ENCODE data around the gene ALDH1B1.

The ALDH1B1 gene

GRCh38 chr9:38437193-38437823 lies 44.8 kb downstream of the ALDH1B1 start:
- no peak for DNase-seq (ENCODE audit: extremely low read depth in 1 of 2, low read depth in 1 of 2)

DNA sequence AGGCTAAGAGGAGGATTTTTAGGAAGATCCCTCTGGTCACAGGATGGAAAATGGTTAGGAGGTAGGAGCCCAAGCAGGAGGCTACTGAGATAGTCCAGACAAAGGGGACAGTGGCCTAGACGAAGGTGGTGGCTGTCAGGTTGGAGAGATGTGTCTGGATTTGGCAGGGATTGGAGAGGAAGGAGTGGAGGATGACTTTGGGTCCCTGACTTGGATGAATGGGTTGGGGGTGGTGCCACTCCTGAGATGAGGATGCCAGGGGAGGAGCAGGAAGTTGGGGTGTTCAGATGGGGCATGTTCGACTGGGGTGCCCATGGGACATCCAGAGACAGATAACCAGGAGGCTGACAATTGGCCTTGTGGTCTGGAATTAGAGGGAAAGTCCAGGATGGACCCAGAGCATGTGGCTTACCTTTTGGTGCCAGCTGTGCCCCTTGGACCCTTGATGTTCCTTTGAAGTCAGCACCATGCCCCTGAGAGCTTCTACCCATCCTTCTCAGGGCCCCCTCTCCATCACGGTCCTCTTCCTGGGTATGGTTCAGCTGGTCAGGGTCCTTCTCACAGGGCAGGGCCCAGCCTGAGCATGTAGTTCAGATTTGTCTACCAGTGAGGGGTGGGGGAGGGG lies 46.9 kb downstream of the ALDH1B1 start:
- DNase-seq (ENCODE audit: extremely low read depth in 1 of 2, low read depth in 1 of 2): no peak

DNA sequence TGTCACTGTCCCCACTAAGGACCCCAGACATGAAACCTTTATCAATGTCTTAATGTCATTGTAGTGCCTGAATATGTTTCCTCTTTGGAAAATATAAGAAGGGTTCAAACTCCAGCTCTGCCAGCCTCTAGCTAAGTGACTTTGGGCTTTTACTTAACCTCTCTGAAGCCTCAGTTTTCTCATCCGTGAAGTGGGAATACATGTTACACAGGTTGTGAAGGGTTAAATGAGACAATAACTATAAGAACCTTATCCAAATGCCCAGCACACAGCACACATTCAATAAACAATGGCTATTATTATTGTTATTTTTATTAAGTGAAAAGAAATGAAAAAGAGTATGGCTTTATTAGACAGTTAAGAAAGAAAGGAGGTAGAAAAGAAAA lies 47.4 kb downstream of the ALDH1B1 start:
- DNase-seq (ENCODE audit: extremely low read depth in 1 of 2, low read depth in 1 of 2): no peak

DNA sequence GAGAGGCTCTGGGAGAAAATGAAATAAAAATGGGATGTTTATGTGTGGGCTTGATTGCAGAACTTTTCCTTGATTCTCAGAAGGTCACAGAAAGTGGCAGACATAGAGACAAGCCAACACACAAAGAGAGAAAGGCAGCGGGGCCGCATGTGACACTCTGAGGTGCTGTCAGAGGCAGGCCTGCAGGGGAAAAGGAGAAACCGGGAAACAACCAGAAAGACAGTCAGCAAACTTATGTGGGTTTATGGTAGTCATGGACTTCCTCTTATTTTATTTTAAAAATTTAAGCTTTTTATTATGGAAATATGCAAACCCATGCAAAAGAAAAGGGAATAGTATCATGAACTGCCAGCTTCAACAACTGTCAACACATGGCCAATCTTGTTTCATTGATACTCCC lies 48.0 kb downstream of the ALDH1B1 start:
- DNase-seq (ENCODE audit: extremely low read depth in 1 of 2, low read depth in 1 of 2): no peak

- no peak for DNase-seq (ENCODE audit: extremely low read depth in 1 of 2, low read depth in 1 of 2)
Observed at GRCh38 chr9:38441347-38442085, 49.0 kb downstream of the ALDH1B1 start.

GRCh38 chr9:38442473-38443096 lies 50.1 kb downstream of the ALDH1B1 start:
- DNase-seq (ENCODE audit: extremely low read depth in 1 of 2, low read depth in 1 of 2): no peak

DNA sequence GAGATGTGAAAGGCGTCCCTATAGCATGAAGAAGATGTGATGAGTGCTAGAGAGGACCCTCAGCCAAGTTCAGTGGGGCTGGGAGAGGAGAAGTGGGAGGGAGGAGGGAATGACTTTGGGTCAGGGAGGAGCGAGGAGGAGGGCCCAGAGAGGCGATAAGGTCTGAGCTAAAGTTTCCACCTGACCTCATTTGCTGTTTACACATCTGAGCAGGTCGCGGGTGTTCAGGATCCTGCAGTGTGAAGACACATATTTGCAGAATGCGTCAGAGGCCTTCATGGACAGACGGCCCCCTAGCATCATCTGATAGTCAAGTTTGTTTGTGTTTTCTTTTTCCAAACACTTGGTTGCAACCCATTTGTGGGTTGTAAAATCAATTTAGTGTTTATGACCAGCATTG lies 50.7 kb downstream of the ALDH1B1 start:
- DNase-seq (ENCODE audit: extremely low read depth in 1 of 2, low read depth in 1 of 2): no peak

DNA sequence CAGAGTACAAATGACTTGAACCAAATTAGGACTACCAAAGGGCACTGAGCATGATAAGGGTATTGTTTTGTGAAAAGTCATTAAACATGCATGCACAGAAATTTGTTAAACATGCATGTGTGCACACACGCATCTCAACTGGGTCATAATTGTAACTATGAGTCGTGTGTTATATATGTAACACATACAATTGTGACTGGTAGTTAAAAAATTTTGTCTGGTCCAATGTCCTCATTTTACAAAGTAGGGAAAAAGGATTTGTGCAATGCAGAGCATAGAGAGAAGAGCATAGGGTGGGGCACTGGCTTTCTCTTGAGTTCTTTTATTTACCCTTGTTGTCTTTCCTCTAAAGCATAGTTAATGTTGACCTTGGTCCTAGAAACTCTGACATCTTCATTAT lies 51.1 kb downstream of the ALDH1B1 start:
- DNase-seq (ENCODE audit: extremely low read depth in 1 of 2, low read depth in 1 of 2): no peak

DNA sequence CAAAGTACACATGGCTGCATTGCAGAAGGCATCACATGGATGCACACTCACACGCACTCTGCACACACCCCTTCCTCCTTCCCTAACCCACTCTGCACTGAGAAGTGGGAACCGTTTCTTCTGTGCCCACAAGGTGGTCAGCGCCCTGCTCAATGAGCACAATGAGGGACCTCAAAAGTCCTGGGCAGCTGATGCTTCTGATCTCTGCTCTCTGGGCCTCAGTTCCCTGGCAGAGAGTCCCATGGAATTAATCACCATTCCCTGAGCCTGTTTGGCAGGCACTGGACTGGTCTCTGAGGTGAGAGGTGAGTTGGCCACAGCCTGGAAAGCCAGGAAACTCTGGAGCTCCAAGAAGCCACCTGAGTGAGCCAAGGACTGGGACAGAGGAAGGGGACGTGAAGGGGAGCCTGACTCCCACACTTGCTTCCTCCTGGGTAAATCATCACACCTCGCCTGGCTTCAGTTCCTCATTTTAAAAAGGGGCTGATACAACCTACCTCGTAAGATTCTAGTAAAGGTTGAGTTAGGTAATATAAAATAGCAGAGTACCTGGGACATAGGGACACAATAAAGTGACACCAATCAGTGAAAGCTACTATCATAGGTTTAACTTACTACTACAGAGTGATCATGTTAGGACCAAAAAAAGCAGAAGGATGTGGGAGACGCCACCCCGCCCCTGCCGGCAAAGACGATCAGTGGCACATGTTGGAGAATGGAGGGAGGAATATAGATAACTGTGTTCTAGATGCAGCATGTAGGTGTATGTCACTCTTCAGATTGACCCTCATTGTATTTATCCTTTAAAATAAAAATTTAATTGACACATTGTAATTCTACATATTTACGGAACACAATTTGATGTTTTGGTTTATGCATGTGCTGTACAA lies 52.9 kb downstream of the ALDH1B1 start:
- DNase-seq (ENCODE audit: extremely low read depth in 1 of 2, low read depth in 1 of 2): no peak

DNA sequence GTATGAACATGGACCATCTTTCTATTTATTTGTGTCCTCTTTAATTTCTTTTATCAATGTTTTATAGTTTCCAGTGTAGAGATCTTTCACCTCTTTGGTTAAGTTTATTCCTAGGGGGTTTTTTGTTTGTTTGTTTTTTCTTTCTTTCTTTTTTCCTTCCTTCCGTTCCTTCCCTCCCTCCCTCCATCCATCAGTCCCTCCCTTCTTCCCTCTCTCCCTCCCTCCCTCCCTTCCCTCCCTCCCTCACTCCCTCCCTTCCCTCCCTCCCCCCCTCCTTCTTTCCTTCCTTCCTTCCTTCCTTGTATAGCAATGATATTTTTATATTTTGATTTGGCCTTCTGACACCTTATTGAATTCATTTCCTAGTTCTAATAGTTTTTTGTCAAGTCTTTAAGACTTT lies 55.2 kb downstream of the ALDH1B1 start:
- DNase-seq (ENCODE audit: extremely low read depth in 1 of 2, low read depth in 1 of 2): no peak
